ENCODE results near the gene MSRB3.

GRCh38 chr12:65294641-65295262 lies 16.3 kb downstream of the MSRB3 start:
- TF ChIP-seq CTCF (IDR thresholded peaks at IDR 0.05) (no peak), POLR2A (IDR thresholded peaks at IDR 0.05) (no peak), POLR2AphosphoS5 (IDR thresholded peaks at IDR 0.05) (no peak), EP300 (IDR thresholded peaks at IDR 0.05) (no peak)
